Measurements from ENCODE around the gene CFAP46. TPM values are rescaled to one million over a fixed set of nuclear protein-coding genes. Genes with fewer than 3 reads are reported as not detected.

Gene CFAP46
- total and polyA plus RNA-seq, 2 of the 4 experiments (the other 2 are of a cell fraction): 1.3 to 1.8 TPM

DNA sequence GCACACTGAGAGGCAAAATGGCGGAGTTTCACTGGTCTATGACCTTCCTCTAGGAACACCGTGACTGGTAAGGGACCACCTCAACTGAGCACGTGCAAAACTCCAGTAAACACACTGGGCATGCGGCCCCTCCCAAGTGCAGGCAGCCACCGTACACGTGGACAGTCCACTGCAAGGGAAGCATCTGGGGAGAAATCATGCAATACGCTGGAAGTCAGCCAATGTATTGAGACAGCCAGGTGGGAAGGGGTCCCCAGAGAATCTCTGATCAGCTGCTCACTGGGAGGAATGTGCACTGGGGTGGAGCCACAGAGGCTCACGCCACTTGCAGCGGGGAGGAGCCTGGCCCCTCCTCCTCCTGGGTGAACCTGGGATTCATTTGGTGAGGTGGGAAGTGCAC, 49.3 kb downstream of the CFAP46 start:
- H3K18ac ChIP-seq (ENCODE audit: low read depth, low read length): no peak overlapping the region
- no peak for DNase-seq
- H3K36me3 ChIP-seq (ENCODE audit: control insufficient read depth, insufficient read depth, low read length): no peaks in the 10 kb centered on the region
- peaks cover 34% of the 10 kb centered on the region for H3K27me3 ChIP-seq (ENCODE audit: control insufficient read depth, insufficient read depth, low read length)
- H3K4ac ChIP-seq (ENCODE audit: low read depth, low read length): no peak overlapping the region
- no peak for ATAC-seq (ENCODE audit: low read depth)
- POLR2A ChIA-PET (ENCODE audit: unreplicated experiment): no interaction called here
- no peak overlapping the region for H3K4me2 ChIP-seq (ENCODE audit: low read depth, low read length)
- H3K79me1 ChIP-seq (ENCODE audit: low read depth in 1 of 2, low read length in 2 of 2): no peaks in the 10 kb centered on the region
- no peak overlapping the region for H4K5ac ChIP-seq (ENCODE audit: low read depth, low read length)
- no peak overlapping the region for H2AK9ac ChIP-seq (replicated peaks; ENCODE audit: low read depth, low read length, poor library complexity)
- dilution Hi-C loops (cut with HindIII; ENCODE audit: low sequenced_read_pairs, unreplicated experiment) (no loop called here), in situ Hi-C loops (cut with MboI; ENCODE audit: low sequenced_read_pairs) (no loop called here), intact Hi-C loops (cut with micrococcal nuclease) (no loop called here)
- H4K20me1 ChIP-seq (ENCODE audit: insufficient read depth, low read length): no peaks in the 10 kb centered on the region
- TF ChIP-seq CEBPB (IDR thresholded peaks at IDR 0.05; ENCODE audit: low read depth, low read length) (no peak), RFX5 (IDR thresholded peaks at IDR 0.05; ENCODE audit: low read depth, low read length) (no peak), MAZ (IDR thresholded peaks at IDR 0.05; ENCODE audit: borderline replicate concordance, low read depth, low read length) (no peak), SMC3 (IDR thresholded peaks at IDR 0.05; ENCODE audit: low read depth, low read length) (no peak), POLR2A (IDR thresholded peaks at IDR 0.05; ENCODE audit: low read depth, low read length) (no peak), NFE2L2 (IDR thresholded peaks at IDR 0.05; ENCODE audit: low read depth, low read length) (no peak), MAFK (IDR thresholded peaks at IDR 0.05; ENCODE audit: low read depth, low read length) (no peak), BHLHE40 (IDR thresholded peaks at IDR 0.05; ENCODE audit: low read depth, low read length) (no peak), FOS (IDR thresholded peaks at IDR 0.05; ENCODE audit: low read depth, low read length) (no peak), USF2 (IDR thresholded peaks at IDR 0.05; ENCODE audit: low read depth, low read length) (no peak)
- no peak overlapping the region for H2BK20ac ChIP-seq (ENCODE audit: low read depth, low read length)
- WGBS, 2 experiments (ENCODE audit: extremely low coverage in 2 of 2, insufficient read length in 1 of 2): 62% methylated on average over 4 of the region's 9 CpGs; no CpG with 5 or more reads in 1 of the 2 experiments
- no TSS peak for BruUV-seq (replicated peaks)
- no peak overlapping the region for H3K56ac ChIP-seq (ENCODE audit: extremely low read depth, insufficient read depth, low read length)
- no peaks in the 10 kb centered on the region for H3K9me3 ChIP-seq (ENCODE audit: control insufficient read depth, insufficient read depth, low read length)
- no peak overlapping the region for H4K91ac ChIP-seq (ENCODE audit: insufficient read depth, low read depth, low read length)
- no peak overlapping the region for H2BK120ac ChIP-seq (ENCODE audit: low read depth, low read length)
- H3K27ac ChIP-seq (ENCODE audit: insufficient read depth, low read length): no peak overlapping the region
- H3K4me1 ChIP-seq (ENCODE audit: control insufficient read depth, insufficient read depth, low read length): no peaks in the 10 kb centered on the region
- no peak overlapping the region for H3K9ac ChIP-seq (ENCODE audit: low read depth, low read length)
- no peak overlapping the region for H4K8ac ChIP-seq (ENCODE audit: low read depth in 2 of 2, low read length in 2 of 2)
- H3K23ac ChIP-seq (ENCODE audit: low read depth, low read length): no peak overlapping the region
- no peak overlapping the region for H2BK5ac ChIP-seq (ENCODE audit: low read depth, low read length, poor library complexity, severe bottlenecking)
- no peak overlapping the region for H3K4me3 ChIP-seq (ENCODE audit: insufficient read depth, low read depth, low read length)
- no peak overlapping the region for H2BK15ac ChIP-seq (ENCODE audit: low read depth, low read length)
- CTCF ChIA-PET: no interaction called here
- H2AFZ ChIP-seq (replicated peaks; ENCODE audit: low read length, poor library complexity): no peak overlapping the region
- H3K14ac ChIP-seq (replicated peaks; ENCODE audit: low read depth, low read length): no peak overlapping the region
- no peaks in the 10 kb centered on the region for H3K9me1 ChIP-seq (ENCODE audit: insufficient read depth, low read length)
- no peak overlapping the region for H2AK5ac ChIP-seq (ENCODE audit: low read depth, low read length)
